ENCODE measurements around the gene ANKS6. TPM values are rescaled to one million over a fixed set of nuclear protein-coding genes. Genes with fewer than 3 reads are reported as not detected.
A peak's percentile ranks its signal among the peaks of the same experiment; 100 is the strongest.

The ANKS6 gene
- total and polyA plus RNA-seq, 9 of the 15 experiments (the other 6 are each of a cell fraction or from before 2014, with no cell fraction given): 9.9 to 74.5 (median 36.9) TPM

- FAIRE-seq (peak; percentile 29), ATAC-seq (no peak), DNase-seq (ENCODE audit: extremely low read depth in 1 of 4, low spot score in 3 of 4) (no peak)
- WGBS (ENCODE audit: insufficient coverage, low coverage, missing lambda C conversion rate): 38% methylated on average over 3 of the region's 3 CpGs
- H3K9ac ChIP-seq (ENCODE audit: insufficient read depth in 1 of 2, low read depth in 2 of 2, low read length in 2 of 2): peak overlapping the region; percentile 70; a peak in 2 of 4 replicates
- H3K4me1 ChIP-seq (replicated peaks in 1 of 2; ENCODE audit: control insufficient read depth in 2 of 2, insufficient read depth in 2 of 2, low read length in 2 of 2): peaks cover 35 to 38% of the 10 kb centered on the region in 2 experiments; a peak in 4 of 5 replicates
- ChIA-PET POLR2A (no interaction called here), CTCF (ENCODE audit: low intra/inter-chr PET ratio) (interaction anchor here (1.3 kb wide), 1 partner anchor 871 kb away, joined by 3 read pairs; no protein-coding TSS in a partner anchor)
- peaks cover 58% of the 10 kb centered on the region for H3K79me2 ChIP-seq (ENCODE audit: control insufficient read depth, insufficient read depth, low read length)
- H2AFZ ChIP-seq (ENCODE audit: low read depth, low read length): no peak overlapping the region
- TF ChIP-seq MYNN (IDR thresholded peaks at IDR 0.05): no peak
- no peak for TF ChIP-seq MYNN (CRISPR knock-in tag; IDR thresholded peaks at IDR 0.05)
- TF ChIP-seq TRIM28 (IDR thresholded peaks at IDR 0.05): no peak
- TF ChIP-seq, protein P1, sequence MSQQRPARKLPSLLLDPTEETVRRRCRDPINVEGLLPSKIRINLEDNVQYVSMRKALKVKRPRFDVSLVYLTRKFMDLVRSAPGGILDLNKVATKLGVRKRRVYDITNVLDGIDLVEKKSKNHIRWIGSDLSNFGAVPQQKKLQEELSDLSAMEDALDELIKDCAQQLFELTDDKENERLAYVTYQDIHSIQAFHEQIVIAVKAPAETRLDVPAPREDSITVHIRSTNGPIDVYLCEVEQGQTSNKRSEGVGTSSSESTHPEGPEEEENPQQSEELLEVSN (IDR thresholded peaks at IDR 0.05; ENCODE audit: borderline replicate concordance in 1 of 2, extremely low read depth in 1 of 2, insufficient read depth in 1 of 2, insufficient read length in 1 of 2, low read depth in 1 of 2, low read length in 1 of 2, poor library complexity in 1 of 2, severe bottlenecking in 1 of 2): no peak
- TF ChIP-seq, protein P2, sequence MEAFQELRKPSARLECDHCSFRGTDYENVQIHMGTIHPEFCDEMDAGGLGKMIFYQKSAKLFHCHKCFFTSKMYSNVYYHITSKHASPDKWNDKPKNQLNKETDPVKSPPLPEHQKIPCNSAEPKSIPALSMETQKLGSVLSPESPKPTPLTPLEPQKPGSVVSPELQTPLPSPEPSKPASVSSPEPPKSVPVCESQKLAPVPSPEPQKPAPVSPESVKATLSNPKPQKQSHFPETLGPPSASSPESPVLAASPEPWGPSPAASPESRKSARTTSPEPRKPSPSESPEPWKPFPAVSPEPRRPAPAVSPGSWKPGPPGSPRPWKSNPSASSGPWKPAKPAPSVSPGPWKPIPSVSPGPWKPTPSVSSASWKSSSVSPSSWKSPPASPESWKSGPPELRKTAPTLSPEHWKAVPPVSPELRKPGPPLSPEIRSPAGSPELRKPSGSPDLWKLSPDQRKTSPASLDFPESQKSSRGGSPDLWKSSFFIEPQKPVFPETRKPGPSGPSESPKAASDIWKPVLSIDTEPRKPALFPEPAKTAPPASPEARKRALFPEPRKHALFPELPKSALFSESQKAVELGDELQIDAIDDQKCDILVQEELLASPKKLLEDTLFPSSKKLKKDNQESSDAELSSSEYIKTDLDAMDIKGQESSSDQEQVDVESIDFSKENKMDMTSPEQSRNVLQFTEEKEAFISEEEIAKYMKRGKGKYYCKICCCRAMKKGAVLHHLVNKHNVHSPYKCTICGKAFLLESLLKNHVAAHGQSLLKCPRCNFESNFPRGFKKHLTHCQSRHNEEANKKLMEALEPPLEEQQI (IDR thresholded peaks at IDR 0.05): no peak
- no peak for TF ChIP-seq TSC22D4 (tag; IDR thresholded peaks at IDR 0.05)
- no peak for TF ChIP-seq ZBTB7A (IDR thresholded peaks at IDR 0.05; ENCODE audit: borderline replicate concordance, control insufficient read depth, low read depth, low read length)
- no peak for TF ChIP-seq NR0B1 (IDR thresholded peaks at IDR 0.05; ENCODE audit: partially characterized antibody)
- no peak for TF ChIP-seq TBL1XR1 (IDR thresholded peaks at IDR 0.05; ENCODE audit: low read length in 2 of 2)
- TF ChIP-seq POLR2B (IDR thresholded peaks at IDR 0.05; ENCODE audit: low read depth, partially characterized antibody): no peak
- TF ChIP-seq KAT7 (CRISPR knock-in tag; IDR thresholded peaks at IDR 0.05; ENCODE audit: borderline replicate concordance): no peak
- TF ChIP-seq SMAD2 (IDR thresholded peaks at IDR 0.05; ENCODE audit: low read depth, low read length): no peak
- H3K27me3 ChIP-seq (ENCODE audit: control insufficient read depth in 2 of 2, insufficient read depth in 2 of 2, low read length in 2 of 2): no peaks in the 10 kb centered on the region
- peaks cover 23% of the 10 kb centered on the region; the same call in 1 of the 2 replicates for H4K20me1 ChIP-seq (replicated peaks; ENCODE audit: control insufficient read depth, insufficient read depth, low read length)
- H3K27ac ChIP-seq (ENCODE audit: extremely low read depth, low read depth, low read length): no peak overlapping the region
- no peaks in the 10 kb centered on the region; the same call in 1 of the 2 replicates for H3K9me3 ChIP-seq (replicated peaks; ENCODE audit: control insufficient read depth, insufficient read depth, low read depth, low read length)
- intact Hi-C loops (cut with micrococcal nuclease): loop anchor here (5.0 kb wide), 1 partner anchor 37 kb away; no protein-coding TSS in a partner anchor
- in situ Hi-C loops (cut with MboI): loop anchor here (25.0 kb wide), 1 partner anchor 883 kb away; the partner anchor contains the start of gene TRMO
- peak overlapping the region; percentile 83 for H3K4me2 ChIP-seq (ENCODE audit: insufficient read depth, low read length)
- peaks cover 42% of the 10 kb centered on the region for H3K36me3 ChIP-seq (ENCODE audit: control insufficient read depth, insufficient read depth, low read length)
- peaks cover 17% of the 10 kb centered on the region for H3K9me1 ChIP-seq (ENCODE audit: control insufficient read depth, insufficient read depth, low read length)
- H3K4me3 ChIP-seq: peak overlapping the region; percentile 66; the same call in 1 of the 2 replicates
- BruUV-seq (replicated peaks): no TSS peak
Observed at GRCh38 chr9:98794802-98795201, 1.6 kb downstream of the ANKS6 start.

Data from K562 (cell line).